GM11168 (cell line): ENCODE measurements around the gene ARHGAP29.

Experiments used
- in situ Hi-C: fragments of 300-500 bp; cut with MboI; formaldehyde crosslinking; loops from one replicate; pipeline ENCODE4 v1.12.0; 2022; ENCODE audit warnings: low sequenced_read_pairs; ENCODE audit not compliant: unreplicated experiment

Gene ARHGAP29

GRCh38 chr1:94237291-94238226 lies at the start of gene ARHGAP29:
Gene ARHGAP29 (minus strand): TSS chr1:94237584. CDS start chr1:94231611, 5,973 bp downstream.
- in situ Hi-C loops = no loop called here

- in situ Hi-C loops = no loop called here
Observed at GRCh38 chr1:94286864-94287437, 49.6 kb upstream of the ARHGAP29 start.

- in situ Hi-C loops = no loop called here
Observed at GRCh38 chr1:94285031-94285654, 47.8 kb upstream of the ARHGAP29 start.

GRCh38 chr1:94284476-94284875 lies 47.1 kb upstream of the ARHGAP29 start:
- in situ Hi-C loops = no loop called here

- in situ Hi-C loops = no loop called here
Observed at GRCh38 chr1:94283462-94283861, 46.1 kb upstream of the ARHGAP29 start.

GRCh38 chr1:94282143-94282711 lies 44.8 kb upstream of the ARHGAP29 start:
- in situ Hi-C loops = no loop called here

- in situ Hi-C loops = no loop called here
Observed at GRCh38 chr1:94281361-94282142, 44.2 kb upstream of the ARHGAP29 start.

GRCh38 chr1:94280541-94280940 lies 43.2 kb upstream of the ARHGAP29 start:
- in situ Hi-C loops = no loop called here

- in situ Hi-C loops = no loop called here
Observed at GRCh38 chr1:94279462-94279861, 42.1 kb upstream of the ARHGAP29 start.

- in situ Hi-C loops = no loop called here
Observed at GRCh38 chr1:94279038-94279437, 41.7 kb upstream of the ARHGAP29 start.

- in situ Hi-C loops = no loop called here
Observed at GRCh38 chr1:94276988-94277434, 39.6 kb upstream of the ARHGAP29 start.

- in situ Hi-C loops = no loop called here
Observed at GRCh38 chr1:94275083-94275482, 37.7 kb upstream of the ARHGAP29 start.

- in situ Hi-C loops = no loop called here
Observed at GRCh38 chr1:94274561-94274960, 37.2 kb upstream of the ARHGAP29 start.

GRCh38 chr1:94273111-94273510 lies 35.7 kb upstream of the ARHGAP29 start:
- in situ Hi-C loops = no loop called here

- in situ Hi-C loops = no loop called here
Observed at GRCh38 chr1:94272388-94272787, 35.0 kb upstream of the ARHGAP29 start.

- in situ Hi-C loops = no loop called here
Observed at GRCh38 chr1:94271373-94271772, 34.0 kb upstream of the ARHGAP29 start.

- in situ Hi-C loops = no loop called here
Observed at GRCh38 chr1:94270801-94271203, 33.4 kb upstream of the ARHGAP29 start.

- in situ Hi-C loops = no loop called here
Observed at GRCh38 chr1:94269921-94270320, 32.5 kb upstream of the ARHGAP29 start.

GRCh38 chr1:94265906-94266305 lies 28.5 kb upstream of the ARHGAP29 start:
- in situ Hi-C loops = no loop called here

GRCh38 chr1:94265011-94265422 lies 27.6 kb upstream of the ARHGAP29 start:
- in situ Hi-C loops = no loop called here
